BJ (cell line): ENCODE measurements around the gene ACER1. TPM values are rescaled to one million over a fixed set of nuclear protein-coding genes. Genes with fewer than 3 reads are reported as not detected.

Experiments used
- CTCF ChIA-PET: fragments of 350-600 bp; formaldehyde crosslinking; extraction: SDS; loops from one replicate; lab custom pipeline; 2021; ENCODE audit warnings: antibody characterized with exemption, inconsistent platforms; lab: Yijun Ruan, JAX
- POLR2A ChIA-PET: fragments of 300-600 bp; sonication (Branson Sonifier 250); formaldehyde crosslinking; extraction: SDS; loops from one replicate; lab custom pipeline; 2021; ENCODE audit warnings: antibody characterized with exemption; lab: Charles Lee
- DNase-seq: peaks from one replicate; pipeline ENCODE4 v3.0.0-alpha.2; 2011; ENCODE audit warnings: low read depth
- H3K27me3 ChIP-seq: 2 replicates; pipeline ENCODE4 v1.6.0; 2011; ENCODE audit warnings: low read length; ENCODE audit not compliant: control insufficient read depth, insufficient read depth
- H3K36me3 ChIP-seq: 2 replicates; pipeline ENCODE4 v1.5.1; 2011; ENCODE audit warnings: low read length; ENCODE audit not compliant: control insufficient read depth, insufficient read depth
- H3K4me3 ChIP-seq: 2 replicates; pipeline ENCODE4 v1.5.1; 2011; ENCODE audit warnings: low read depth, mild to moderate bottlenecking, control low read depth, low read length
- polyA plus RNA-seq: library from polyadenylated mRNA; depleted of rRNA; stranded (reverse); fragments of >200 nt; gene quantifications from 2 replicates; pipeline ENCODE4 v1.2.3, GENCODE V29; 2011
- TF ChIP-seq, protein P1 (sequence below): IDR thresholded peaks from 2 replicates; pipeline ENCODE4 v1.5.1; 2011; ENCODE audit warnings: low read depth, mild to moderate bottlenecking, control low read depth, inconsistent platforms, low read length, moderate library complexity; ENCODE audit not compliant: insufficient read depth

Gene ACER1
- polyA plus RNA-seq, 1 experiment: 0.10 TPM

DNA sequence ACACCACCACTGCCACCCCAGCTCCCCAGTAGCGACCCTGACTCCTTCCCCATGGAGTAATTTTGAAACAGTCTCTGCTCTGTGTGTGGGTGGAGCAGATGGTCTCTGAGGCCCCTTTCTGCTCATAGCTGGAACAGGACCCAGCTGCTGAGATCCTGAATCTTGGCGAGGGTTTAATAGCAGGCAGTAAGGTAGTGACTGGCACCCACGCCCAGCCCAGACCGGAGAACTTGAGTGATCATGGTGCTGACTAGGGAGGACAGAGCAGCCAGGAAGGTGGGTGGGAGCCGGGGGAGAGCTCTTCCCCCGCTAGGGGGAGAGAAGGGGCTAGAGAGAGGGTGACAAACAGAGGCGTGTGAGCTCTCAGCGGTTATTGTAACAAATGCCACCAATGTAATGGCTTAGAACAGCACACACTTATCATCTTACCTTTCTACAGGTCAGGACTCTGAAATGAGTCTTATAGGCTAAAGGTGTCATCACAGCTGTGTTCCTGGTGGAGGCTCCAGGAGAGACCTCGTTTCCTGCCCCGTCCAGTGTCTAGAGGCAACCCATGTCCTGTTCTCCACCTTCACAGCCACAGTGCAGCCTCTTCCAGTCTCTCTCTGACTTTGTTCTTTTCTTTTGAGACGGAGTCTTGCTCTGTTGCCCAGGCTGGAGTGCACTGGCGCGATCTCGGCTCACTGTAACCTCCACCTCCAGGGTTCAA lies 7.2 kb upstream of the ACER1 start:
- ChIA-PET CTCF (interaction anchor here (1.6 kb wide), 1 partner anchor 122 kb away, joined by 6 read pairs; no protein-coding TSS in a partner anchor), POLR2A (no interaction called here)
- TF ChIP-seq, protein P1, sequence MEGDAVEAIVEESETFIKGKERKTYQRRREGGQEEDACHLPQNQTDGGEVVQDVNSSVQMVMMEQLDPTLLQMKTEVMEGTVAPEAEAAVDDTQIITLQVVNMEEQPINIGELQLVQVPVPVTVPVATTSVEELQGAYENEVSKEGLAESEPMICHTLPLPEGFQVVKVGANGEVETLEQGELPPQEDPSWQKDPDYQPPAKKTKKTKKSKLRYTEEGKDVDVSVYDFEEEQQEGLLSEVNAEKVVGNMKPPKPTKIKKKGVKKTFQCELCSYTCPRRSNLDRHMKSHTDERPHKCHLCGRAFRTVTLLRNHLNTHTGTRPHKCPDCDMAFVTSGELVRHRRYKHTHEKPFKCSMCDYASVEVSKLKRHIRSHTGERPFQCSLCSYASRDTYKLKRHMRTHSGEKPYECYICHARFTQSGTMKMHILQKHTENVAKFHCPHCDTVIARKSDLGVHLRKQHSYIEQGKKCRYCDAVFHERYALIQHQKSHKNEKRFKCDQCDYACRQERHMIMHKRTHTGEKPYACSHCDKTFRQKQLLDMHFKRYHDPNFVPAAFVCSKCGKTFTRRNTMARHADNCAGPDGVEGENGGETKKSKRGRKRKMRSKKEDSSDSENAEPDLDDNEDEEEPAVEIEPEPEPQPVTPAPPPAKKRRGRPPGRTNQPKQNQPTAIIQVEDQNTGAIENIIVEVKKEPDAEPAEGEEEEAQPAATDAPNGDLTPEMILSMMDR: no peak
- H3K4me3 ChIP-seq: no peak overlapping the region
- DNase-seq: no peak
- no peaks in the 10 kb centered on the region for H3K36me3 ChIP-seq
- H3K27me3 ChIP-seq: no peaks in the 10 kb centered on the region

GRCh38 chr19:6334490-6335285 lies 1.3 kb upstream of the ACER1 start:
- Histone ChIP-seq H3K27me3 (0 out of 2 replicates have a peak, but pooled peaks cover 1% of the 10 kb centered on the region), H3K4me3 (no peak overlapping the region), H3K36me3 (no peaks in the 10 kb centered on the region)
- POLR2A ChIA-PET: no interaction called here
- TF ChIP-seq, protein P1: no peak
- CTCF ChIA-PET: interaction anchor here (0.7 kb wide), 1 partner anchor 220 kb away, joined by 3 read pairs; no protein-coding TSS in a partner anchor
- no peak for DNase-seq

DNA sequence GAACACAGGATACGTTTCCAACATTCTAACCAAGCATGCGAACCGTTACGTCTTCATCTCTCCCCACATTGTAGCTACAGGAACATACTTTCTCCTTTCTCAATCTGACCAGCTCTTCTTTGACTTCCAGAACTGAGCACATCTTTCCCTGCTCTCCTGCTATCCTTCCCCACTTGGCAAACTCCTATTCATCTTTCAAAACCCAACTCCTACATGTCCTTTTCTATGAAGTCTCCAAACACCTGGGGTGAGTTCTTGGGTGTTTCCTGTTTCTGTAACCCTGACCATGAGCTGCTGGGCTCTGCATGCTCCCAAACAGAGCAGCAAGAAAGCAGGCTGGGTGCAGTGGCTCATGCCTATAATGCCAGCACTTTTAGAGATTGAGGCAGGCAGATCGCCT lies 6.6 kb downstream of the ACER1 start:
- CTCF ChIA-PET: no interaction called here
- POLR2A ChIA-PET: no interaction called here
- Histone ChIP-seq H3K4me3 (no peak overlapping the region), H3K27me3 (peaks cover 3% of the 10 kb centered on the region), H3K36me3 (no peaks in the 10 kb centered on the region)
- DNase-seq: no peak
- TF ChIP-seq, protein P1: no peak

GRCh38 chr19:6325614-6326013 lies 7.8 kb downstream of the ACER1 start:
- Histone ChIP-seq H3K4me3 (no peak overlapping the region), H3K27me3 (peaks cover 2% of the 10 kb centered on the region), H3K36me3 (no peaks in the 10 kb centered on the region)
- TF ChIP-seq, protein P1: no peak
- DNase-seq: no peak
- CTCF ChIA-PET: interaction anchor here (0.7 kb wide), 1 partner anchor 107 kb away, joined by 3 read pairs; no protein-coding TSS in a partner anchor
- POLR2A ChIA-PET: interaction anchor here (0.6 kb wide), 1 partner anchor 21 kb away, joined by 4 read pairs; no protein-coding TSS in a partner anchor

GRCh38 chr19:6324757-6325156 lies 8.7 kb downstream of the ACER1 start:
- TF ChIP-seq, protein P1: no peak
- CTCF ChIA-PET: no interaction called here
- DNase-seq: no peak
- Histone ChIP-seq H3K27me3 (peaks cover 2% of the 10 kb centered on the region), H3K4me3 (no peak overlapping the region), H3K36me3 (no peaks in the 10 kb centered on the region)
- POLR2A ChIA-PET: no interaction called here
